NCI-H82 treated with DMSO at 0.1 percent for 48 hours (cell line): ENCODE results near the gene CENPV.
"Not testable (repeated sequence)": the region's sequence is repeated elsewhere in the genome, so short reads cannot be mapped to it uniquely, and the experiment has no call there.

Experiments
- DNase-seq: peaks from one replicate; lab custom pipeline; 2025; ENCODE audit not compliant: unreplicated experiment; lab: John Stamatoyannopoulos, UW

CENPV gene

DNA sequence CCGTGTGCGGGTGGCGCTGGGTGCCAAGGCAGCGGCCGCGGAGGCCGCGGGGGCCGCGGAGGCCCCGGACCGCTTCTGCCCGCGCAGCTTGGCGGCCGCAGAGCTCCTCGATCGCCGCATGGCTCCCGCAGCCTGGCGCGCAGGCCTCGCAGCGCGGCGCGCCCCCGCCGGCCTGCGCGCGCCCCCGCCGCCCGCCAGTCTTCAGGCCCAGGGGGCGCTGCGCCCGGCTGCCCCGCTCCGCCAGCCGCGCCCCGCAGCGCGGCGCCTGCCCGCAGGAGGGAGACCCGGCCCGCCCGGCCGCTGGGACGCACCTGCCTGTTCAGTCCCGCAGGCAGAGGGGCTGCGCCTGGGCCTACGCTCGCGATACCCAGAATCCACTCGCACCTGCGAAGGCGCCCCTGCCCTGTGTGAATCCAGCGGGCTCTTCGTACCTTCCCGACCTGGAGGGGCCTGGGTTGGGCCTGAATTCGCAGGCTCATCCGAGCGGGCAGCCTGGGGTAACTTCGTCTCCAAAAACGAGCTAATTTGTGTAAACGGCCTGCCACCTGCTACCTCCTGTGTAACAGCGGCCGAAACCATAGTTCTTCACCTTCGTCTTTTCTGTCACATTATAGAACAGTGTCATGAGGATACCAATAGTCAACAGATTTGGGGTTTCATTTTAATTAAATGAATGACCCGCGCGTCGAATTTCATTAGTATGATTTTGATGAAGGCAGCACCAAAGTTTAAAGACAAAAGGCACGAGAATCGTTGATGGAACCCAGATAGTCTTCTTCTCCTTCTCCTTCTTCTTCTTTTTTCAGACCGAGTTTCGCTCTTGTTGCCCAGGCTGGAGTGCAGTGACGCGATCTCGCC, at the start of gene CENPV:
Gene CENPV, minus strand, starts transcription at position 153 of the 858 bp plus-strand sequence. Its CDS starts 33 bp downstream, at position 120.
- DNase-seq = no peak

DNA sequence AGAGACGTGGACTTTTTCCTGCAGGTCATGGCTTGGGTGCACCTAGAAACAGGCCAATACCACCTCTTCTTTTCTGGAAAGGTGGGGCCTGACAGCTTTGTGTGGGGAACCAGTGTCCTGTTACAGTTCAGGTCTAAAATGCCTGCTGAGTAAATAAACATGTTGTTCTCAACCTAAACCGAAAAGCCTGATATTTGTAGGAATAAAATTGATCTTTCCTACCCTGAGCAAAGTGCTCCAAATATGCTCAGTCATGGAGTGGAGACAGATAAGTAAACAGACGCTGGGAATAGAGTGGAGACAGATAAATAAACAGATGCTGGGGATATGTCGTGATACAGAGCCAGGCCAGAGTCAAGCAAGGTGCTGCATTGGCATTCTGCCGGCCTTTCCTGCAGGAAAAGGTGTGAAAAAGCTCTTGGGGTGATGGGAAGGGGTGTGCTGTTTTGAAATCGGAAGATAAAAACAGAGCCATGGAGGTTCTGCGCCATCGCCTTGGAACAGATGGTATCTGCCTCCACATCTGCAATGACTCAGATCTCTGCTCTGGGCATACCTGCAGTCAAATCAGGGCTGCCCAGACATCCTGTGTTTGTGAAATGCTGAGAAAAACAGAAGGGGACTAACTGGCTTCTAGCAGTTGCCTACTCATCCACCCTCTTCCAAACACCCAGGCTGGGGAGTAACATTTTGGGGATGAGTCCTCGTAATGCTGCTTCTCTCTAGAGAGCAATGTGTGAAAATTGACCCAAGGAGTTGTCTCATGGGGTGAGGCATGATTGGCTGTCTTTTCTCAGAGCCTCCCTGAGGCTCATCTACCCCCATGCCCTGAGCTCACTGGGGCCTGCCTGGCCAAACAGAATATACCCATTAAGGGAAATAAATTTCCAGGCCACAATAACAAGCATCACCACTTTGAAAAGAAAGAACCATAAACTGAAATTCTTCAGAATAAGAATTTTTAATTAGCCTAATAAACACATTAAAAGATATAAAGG, 45.3 kb upstream of the CENPV start:
- no peak for DNase-seq

DNA sequence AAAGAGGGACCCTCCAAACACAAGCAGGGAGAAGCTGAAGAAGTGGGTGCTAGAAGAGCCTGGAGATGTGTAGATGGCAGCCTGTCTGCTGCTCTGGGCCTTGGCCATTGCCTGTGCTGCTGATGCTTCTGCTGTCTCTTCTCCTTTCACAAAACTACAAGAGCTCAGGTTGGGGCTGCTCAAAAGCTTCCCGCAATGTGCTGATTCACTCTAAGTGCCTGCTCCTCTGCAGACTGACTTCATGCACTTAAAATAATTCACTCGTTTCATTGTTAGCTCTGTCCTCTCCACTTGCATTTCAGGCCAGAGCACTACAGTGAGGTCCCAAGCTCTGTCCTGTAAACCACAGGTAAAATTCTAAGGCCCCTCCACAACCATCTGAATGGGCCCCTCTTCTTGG, 43.4 kb upstream of the CENPV start:
- not testable (repeated sequence) for DNase-seq

DNA sequence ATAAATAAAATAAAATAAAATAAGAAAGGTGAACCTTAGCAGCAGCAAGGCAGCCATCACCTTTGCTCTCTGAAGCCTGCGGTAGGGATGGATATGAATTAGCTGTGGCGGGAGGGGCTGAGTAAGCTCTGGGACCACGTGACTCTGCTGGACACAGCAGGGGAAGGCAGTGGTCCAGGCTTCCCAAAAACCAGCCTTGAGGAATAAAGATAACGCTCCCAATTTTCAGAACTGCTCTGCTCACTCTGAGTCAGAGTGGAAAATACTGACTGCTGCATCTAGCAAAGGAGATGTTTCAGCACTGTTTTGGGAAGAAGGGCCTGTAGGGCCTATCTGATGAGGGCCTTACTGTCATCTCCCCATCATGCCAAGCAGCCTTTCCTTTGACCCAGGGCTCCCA, 42.6 kb upstream of the CENPV start:
- DNase-seq = not testable (repeated sequence)

DNA sequence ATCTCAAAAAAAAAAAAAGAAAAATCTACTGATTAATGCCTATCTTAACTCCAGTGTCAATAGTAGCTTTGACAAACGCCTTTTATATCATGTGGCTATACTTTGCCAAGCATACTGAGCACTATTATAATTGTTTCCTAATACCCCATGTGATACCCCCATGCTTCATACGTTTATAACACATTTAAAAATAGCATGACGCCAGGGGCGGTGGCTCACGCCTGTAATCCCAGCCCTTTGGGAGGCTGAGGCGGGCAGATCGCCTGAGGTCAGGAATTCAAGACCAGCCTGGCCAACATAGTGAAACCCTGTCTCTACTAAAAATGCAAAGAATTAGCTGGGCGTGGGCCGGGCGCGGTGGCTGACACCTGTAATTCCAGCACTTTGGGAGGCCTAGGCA, 39.2 kb upstream of the CENPV start:
- DNase-seq = not testable (repeated sequence)

DNA sequence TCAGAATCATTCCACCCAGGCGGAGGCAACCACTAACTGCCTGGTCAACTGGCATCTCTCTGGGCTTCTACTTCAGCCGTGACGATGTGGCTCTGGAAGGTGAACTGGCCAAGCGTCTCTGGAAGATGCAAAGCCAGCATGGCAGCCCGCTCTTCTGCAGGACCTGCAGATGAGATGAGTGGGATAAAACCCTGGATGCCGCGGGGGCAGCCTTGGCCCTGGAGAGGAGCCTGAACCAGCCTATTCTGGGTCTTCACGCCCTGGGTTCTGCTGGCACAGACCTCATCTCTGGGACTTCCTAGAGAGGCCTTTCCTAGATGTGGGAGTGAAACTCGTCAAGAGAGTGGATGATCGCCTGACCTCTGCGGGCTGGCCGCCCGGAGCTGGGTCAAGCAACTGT, 38.2 kb upstream of the CENPV start:
- no peak for DNase-seq

DNA sequence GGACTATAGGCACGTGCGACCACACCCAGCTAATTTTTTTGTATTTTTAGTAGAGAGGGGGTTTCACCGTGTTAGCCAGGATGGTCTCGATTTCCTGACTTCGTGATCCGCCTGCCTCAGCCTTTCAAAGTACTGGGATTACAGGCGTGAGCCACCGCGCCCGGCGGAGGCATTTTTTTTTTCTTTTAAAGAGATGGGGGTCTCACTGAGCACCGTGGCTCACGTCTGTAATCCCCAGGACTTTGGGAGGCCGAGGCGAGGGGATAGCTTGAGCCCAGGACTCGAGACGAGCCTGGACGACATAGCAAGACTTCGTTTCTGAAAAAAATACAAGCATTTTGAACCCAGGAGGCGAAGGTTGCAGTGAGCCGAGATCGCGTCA, 32.8 kb upstream of the CENPV start:
- not testable (repeated sequence) for DNase-seq

DNA sequence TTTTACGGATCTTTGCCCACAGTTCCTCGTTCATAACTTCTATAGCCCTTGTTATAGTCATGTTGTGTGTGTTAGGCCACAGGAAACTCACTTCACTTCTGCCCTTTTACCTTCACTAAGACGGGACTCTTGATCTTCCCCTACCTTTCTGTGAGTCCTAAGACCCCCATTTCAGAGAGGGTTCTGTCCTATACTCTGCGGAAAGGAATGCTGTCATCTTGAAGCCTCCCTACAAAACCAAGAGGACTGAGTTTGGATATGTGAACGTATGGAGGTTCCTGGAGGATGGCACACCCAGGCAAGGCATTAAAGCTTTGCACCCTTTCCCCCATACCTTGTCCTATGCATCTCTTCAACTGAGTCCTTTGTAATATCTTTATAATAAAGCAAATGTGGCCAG, 31.3 kb upstream of the CENPV start:
- no peak for DNase-seq

DNA sequence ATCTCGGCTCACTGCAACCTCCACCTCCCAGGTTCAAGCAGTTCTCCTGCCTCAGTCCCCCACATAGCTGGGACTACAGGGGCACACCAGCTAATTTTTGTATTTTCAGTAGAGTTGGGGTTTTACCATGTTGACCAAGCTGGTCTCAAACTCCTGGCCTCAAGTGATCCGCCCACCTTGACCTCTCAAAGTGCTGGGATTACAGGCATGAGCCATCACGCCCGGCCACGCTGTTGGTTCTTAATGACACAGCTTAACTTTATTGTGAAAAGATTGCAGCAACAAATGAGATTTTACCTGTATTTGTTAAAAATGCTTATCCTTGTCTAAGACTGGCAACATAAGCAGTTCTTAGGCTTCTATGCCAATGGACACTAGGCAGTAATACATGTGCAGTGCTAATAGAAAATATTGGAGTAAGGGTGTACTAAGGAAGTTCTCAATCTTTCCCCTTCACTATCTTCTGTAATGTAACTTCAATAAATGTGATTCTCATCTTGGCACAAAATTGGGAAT, 30.6 kb upstream of the CENPV start:
- DNase-seq = no peak

DNA sequence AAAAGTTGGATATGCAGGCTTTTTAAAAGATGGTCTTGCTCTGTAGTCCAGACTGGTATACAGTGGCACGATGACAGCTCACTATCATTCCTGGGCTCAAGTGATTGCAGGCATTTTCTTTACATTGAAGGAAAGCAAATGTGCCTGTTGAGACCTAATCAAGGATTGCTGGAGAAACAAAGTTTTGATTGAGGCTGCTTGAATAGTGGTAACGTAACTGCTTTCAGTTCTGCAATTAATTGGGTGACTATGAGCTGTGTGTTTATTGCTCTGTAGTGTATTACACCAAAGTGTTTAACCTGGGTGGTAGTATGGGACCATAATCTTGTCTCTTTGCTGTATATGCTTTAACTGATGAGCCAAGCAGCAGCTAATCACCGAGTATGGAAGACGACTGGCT, 29.9 kb upstream of the CENPV start:
- DNase-seq = no peak

DNA sequence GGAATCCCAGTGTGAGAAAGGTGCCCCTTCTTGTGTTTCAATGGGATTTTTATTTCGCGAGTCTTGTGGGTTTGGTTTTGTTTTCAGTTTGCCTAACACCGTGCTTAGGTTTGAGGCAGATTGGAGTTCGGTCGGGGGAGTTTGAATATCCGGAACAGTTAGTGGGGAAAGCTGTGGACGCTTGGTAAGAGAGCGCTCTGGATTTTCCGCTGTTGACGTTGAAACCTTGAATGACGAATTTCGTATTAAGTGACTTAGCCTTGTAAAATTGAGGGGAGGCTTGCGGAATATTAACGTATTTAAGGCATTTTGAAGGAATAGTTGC, 28.2 kb upstream of the CENPV start:
- DNase-seq = no peak

DNA sequence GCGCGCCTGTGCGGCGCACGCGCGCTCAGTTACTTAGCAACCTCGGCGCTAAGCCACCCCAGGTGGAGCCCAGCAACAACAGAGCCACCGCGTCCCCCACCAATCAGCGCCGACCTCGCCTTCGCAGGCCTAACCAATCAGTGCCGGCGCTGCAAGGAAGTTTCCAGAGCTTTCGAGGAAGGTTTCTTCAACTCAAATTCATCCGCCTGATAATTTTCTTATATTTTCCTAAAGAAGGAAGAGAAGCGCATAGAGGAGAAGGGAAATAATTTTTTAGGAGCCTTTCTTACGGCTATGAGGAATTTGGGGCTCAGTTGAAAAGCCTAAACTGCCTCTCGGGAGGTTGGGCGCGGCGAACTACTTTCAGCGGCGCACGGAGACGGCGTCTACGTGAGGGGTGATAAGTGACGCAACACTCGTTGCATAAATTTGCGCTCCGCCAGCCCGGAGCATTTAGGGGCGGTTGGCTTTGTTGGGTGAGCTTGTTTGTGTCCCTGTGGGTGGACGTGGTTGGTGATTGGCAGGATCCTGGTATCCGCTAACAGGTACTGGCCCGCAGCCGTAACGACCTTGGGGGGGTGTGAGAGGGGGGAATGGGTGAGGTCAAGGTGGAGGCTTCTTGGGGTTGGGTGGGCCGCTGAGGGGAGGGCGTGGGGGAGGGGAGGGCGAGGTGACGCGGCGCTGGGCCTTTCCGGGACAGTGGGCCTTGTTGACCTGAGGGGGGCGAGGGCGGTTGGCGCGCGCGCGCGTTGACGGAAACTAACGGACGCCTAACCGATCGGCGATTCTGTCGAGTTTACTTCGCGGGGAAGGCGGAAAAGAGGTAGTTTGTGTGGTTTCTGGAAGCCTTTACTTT, 27.6 kb upstream of the CENPV start, which contains the start of gene UBB:
Gene UBB, plus strand, starts transcription at position 452 of the 856 bp plus-strand sequence. CDS start 817 bp downstream, outside the sequence.
- DNase-seq = no peak

DNA sequence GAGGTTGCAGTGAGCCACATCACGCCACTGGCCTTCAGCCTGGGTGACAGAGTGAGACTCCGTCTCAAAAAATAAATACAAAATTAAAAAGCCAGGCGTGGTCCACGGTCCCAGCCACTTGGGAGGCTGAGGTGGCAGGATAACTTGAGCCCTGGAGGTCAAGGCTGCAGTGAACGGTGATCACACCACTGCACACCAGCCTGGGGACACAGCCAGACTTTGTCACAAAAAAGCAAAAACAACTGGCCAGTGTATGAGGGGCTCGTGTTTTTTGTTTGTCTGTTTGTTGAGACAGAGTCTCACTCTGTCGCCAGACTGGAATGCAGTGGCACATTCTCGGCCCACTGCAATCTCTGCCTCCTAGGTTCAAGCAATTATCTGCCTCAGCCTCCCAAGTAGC, 26.4 kb upstream of the CENPV start:
- DNase-seq = no peak

DNA sequence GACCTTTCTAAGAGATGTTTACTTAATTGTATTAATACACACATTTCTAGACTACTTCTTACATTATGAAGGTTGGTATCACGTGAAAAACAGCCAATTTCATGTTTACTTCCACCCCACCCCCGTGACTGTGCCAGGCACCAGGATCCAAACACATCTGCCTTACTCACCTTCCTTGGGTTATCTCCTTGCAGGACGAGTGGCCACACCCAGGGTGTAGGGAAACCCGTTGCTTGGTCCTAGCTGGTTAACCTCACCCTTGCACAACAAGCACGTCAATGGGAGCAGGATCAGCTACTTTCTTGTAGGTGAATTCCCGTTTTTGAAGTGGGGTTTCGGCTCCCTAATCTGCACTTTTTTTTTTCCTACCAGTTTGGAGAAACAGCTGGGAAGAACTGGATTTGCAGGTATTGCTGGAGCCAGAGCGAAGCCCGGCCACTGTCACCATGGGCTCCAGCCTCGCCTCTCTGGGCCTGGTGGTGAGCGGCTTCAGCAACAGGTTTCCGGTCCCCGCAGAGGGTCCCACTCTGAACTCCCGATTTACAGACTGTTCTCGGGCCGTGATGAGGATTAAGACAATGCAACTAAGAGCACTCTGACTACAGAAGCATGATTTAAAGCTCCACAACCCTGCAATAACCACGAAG, 25.5 kb upstream of the CENPV start:
- DNase-seq = no peak

DNA sequence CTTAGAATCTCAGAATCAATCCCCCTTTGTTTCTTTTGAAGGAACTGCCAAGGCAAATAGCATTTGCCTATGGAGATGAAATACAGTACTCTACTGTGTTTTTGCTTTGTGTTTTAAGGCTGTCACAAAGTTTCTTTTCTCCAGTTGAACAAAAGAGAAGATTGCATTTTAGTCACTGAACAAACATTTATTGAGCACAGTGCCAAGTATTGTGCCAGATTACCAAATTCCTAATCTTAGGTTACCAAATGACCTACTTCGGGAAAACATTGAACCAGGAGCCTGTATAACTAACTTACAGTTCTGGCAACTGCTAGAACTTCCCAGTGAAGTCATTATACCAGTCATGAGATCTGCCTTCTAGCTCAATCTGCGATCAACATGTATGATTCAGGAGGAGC, 24.7 kb upstream of the CENPV start:
- no peak for DNase-seq

DNA sequence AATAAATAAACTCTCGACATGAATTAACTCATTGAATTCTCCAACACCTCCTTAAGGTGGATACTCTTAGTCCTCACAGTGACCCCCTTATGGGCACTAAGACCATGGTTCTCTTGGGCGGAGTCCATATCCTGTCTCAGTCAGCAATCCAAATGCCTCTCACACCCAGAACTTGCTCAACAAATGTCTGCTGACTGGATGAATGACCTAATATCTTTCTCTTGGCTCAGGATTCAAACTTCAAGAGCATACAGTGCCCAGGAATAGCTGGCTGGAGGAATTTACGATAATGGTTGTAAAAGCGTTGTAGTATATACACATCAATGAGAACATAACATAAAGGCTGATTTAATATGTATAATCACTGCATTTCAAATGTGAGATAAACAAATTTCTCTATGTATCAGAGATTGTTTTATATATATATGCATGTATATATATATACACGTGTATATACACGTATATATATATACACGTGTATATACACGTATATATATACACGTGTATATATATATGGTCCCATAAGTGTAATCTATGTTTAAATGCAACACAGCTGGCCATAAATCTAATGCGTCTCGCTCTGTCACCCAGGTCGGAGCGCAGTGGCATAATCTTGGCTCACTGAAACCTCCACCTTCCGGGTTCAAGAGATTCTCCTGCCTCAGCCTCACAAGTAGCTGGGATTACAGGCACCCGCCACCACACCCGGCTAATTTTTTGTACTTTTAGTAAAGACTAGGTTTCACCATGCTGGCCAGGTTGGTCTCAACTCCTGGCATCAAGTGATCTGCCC, 21.1 kb upstream of the CENPV start:
- DNase-seq = no peak

DNA sequence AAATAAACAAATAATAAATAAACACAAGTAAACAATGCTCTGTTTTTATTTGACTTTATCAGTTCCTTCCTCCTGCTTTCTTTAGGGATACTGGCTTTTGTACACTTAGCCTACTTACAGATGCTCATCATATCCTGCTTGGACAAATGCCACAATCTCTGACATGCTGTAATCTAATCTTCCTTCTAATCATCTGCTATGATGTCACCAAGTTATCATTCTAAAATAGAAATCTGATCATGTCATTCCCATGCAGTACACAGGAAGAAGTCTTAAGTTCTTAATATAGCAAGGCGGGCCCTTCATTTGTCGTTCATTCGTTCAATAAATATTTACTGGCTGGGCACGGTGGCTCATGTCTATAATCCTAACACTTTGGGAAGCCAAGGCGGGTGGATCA, 18.5 kb upstream of the CENPV start:
- no peak for DNase-seq

DNA sequence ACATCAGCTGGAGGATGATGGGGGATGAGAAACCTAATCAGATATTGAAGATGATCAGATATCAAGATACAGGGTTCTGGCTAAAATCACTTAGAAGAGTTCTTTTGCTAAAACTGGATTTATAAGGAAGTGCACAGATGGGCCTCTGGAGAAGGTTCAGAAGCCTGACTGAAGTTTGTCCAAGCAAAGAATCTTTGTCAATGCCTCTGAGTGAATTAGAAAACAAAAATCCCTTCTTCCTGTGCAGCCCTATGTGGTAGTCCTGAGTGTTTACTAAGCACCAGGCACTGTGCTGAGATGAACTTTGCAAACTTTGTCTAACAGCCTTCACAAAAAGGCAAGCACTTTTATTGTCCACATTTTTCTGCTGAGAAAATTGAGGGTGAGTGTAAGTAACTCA, 11.4 kb upstream of the CENPV start:
- no peak for DNase-seq

DNA sequence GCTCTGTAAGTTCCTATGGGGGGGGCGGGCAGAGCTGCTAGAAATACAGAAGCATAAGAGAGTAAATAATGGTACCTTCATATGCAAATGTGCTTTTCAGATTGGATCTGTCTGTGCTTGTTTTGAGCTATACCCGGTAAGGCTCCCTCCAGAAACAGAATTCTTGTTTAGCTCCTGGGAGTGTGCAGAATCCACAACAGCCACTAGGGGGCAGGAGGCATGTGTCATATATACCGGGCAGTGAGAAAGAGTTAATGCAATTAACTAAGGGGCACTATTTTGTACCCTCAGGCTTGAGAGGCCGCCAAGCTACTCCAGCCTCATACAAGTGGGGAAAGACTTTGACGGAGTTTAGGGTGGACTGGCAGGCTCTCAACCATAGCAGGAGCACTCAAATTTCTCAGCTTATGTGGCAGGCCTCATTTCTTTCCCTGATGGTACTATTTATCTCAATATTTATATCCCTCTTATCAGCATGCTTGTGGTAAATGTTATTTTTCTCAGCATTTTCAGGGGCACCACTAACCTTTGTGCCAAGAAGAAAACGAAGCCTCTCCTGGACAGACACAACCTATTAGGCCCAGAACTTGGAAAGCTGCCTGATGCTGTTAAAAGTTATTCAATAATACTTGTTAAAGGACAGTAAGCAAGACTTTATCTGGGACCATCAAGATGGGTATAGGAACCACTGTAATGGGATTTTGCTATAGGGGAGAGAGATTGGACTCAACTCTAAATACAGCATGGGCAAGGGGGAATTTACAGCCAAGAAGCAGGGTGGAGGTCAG, 10.7 kb upstream of the CENPV start:
- DNase-seq = peak; percentile 74
